ENCODE results near the gene UQCRH.

- TF ChIP-seq CTCF (IDR thresholded peaks at IDR 0.05) (no peak), POLR2A (IDR thresholded peaks at IDR 0.05) (no peak), POLR2AphosphoS5 (IDR thresholded peaks at IDR 0.05) (no peak)
Measured at GRCh38 chr1:46335081-46335480, 31.6 kb downstream of the UQCRH start.

Data from gastroesophageal sphincter (tissue), 3 donors.